Measurements from ENCODE around the gene CD48. TPM values are rescaled to one million over a fixed set of nuclear protein-coding genes. Genes with fewer than 3 reads are reported as not detected.

Gene CD48
- total and polyA plus RNA-seq, 4 donors: 2.5 to 10.0 (median 5.1) TPM

DNA sequence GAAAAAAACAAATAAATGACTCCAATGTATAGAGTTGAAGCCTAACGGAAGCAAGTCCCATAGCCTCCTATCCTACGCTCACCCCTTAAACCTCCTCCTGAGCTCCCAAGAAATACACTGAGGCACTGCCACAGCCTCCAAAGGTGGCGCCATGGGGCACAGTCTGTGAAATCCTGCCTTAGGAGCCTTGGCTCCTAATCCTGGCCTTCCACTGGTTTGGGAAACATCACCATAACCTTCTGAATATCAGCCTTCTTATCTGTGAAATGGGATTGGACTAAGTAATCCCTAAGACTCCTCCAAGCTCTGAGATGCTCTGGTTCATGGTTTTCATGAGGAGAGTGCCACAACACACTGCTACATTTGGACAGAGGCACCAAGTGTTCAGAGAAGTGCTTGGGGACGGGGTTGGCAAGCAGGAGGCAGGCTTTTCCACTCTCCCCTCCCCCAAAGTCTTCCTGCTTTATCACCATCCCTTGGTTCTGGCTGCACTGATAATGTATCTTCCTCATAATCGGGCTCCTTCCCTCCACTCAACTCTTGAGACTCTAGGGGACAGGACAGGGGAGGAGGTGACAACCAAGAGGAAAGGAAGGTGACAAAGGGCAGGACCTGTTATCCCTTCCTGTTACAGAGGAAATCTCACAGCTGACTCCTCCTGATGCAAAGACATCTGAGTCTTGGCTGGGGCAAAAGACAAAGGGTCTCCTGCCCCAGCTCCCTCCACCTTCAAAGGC is 30.2 kb upstream of the CD48 start (continued):
- no peak for TF ChIP-seq ZBTB33 (IDR thresholded peaks at IDR 0.05)
- TF ChIP-seq, protein P1, sequence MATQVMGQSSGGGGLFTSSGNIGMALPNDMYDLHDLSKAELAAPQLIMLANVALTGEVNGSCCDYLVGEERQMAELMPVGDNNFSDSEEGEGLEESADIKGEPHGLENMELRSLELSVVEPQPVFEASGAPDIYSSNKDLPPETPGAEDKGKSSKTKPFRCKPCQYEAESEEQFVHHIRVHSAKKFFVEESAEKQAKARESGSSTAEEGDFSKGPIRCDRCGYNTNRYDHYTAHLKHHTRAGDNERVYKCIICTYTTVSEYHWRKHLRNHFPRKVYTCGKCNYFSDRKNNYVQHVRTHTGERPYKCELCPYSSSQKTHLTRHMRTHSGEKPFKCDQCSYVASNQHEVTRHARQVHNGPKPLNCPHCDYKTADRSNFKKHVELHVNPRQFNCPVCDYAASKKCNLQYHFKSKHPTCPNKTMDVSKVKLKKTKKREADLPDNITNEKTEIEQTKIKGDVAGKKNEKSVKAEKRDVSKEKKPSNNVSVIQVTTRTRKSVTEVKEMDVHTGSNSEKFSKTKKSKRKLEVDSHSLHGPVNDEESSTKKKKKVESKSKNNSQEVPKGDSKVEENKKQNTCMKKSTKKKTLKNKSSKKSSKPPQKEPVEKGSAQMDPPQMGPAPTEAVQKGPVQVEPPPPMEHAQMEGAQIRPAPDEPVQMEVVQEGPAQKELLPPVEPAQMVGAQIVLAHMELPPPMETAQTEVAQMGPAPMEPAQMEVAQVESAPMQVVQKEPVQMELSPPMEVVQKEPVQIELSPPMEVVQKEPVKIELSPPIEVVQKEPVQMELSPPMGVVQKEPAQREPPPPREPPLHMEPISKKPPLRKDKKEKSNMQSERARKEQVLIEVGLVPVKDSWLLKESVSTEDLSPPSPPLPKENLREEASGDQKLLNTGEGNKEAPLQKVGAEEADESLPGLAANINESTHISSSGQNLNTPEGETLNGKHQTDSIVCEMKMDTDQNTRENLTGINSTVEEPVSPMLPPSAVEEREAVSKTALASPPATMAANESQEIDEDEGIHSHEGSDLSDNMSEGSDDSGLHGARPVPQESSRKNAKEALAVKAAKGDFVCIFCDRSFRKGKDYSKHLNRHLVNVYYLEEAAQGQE (IDR thresholded peaks at IDR 0.05): no peak
- TF ChIP-seq, protein P2, sequence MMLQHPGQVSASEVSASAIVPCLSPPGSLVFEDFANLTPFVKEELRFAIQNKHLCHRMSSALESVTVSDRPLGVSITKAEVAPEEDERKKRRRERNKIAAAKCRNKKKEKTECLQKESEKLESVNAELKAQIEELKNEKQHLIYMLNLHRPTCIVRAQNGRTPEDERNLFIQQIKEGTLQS (IDR thresholded peaks at IDR 0.05): no peak

GRCh38 chr1:160741092-160741501 is 29.5 kb upstream of the CD48 start:
- Histone ChIP-seq H3K27me3 (ENCODE audit: control insufficient read depth in 4 of 4, insufficient read depth in 4 of 4, low read length in 3 of 4) (no peaks in the 10 kb centered on the region), H3K9me3 (ENCODE audit: control insufficient read depth in 4 of 4, low read length in 3 of 4) (peaks cover 0 to 1% (median 0%) of the 10 kb centered on the region in 4 donors), H3K4me3 (ENCODE audit: low read depth in 1 of 3, low read length in 3 of 3) (no peak overlapping the region), H3K27ac (ENCODE audit: low read depth in 1 of 2, low read length in 2 of 2) (no peak overlapping the region), H3K9ac (ENCODE audit: low read depth in 1 of 2, low read length in 2 of 2) (no peak overlapping the region), H3K4me1 (ENCODE audit: control insufficient read depth in 4 of 4, insufficient read depth in 4 of 4, low read length in 3 of 4) (no peaks in the 10 kb centered on the region), H3K36me3 (ENCODE audit: control insufficient read depth in 4 of 4, insufficient read depth in 3 of 4, low read depth in 1 of 4, low read length in 3 of 4) (no peaks in the 10 kb centered on the region)
- WGBS: 87% methylated on average over 4 of the region's 4 CpGs
- DNase-seq (ENCODE audit: low spot score): no peak
- no peak for TF ChIP-seq RXRA (IDR thresholded peaks at IDR 0.05)
- no peak for TF ChIP-seq MAX (IDR thresholded peaks at IDR 0.05)
- no peak for TF ChIP-seq HNF4A (conservative IDR thresholded peaks at IDR 0.05)
- TF ChIP-seq, protein P2 (IDR thresholded peaks at IDR 0.05): no peak
- no peak for TF ChIP-seq RAD21 (IDR thresholded peaks at IDR 0.05)
- no peak for TF ChIP-seq FOXA2 (IDR thresholded peaks at IDR 0.05)
- TF ChIP-seq, protein P1 (IDR thresholded peaks at IDR 0.05): no peak
- TF ChIP-seq HNF4G (IDR thresholded peaks at IDR 0.05): no peak
- no peak for TF ChIP-seq FOXA1 (IDR thresholded peaks at IDR 0.05)
- TF ChIP-seq YY1 (IDR thresholded peaks at IDR 0.05): no peak
- no peak for TF ChIP-seq ZBTB33 (IDR thresholded peaks at IDR 0.05)
- TF ChIP-seq TAF1 (conservative IDR thresholded peaks at IDR 0.05): no peak
- TF ChIP-seq NR2F2 (IDR thresholded peaks at IDR 0.05): no peak
- TF ChIP-seq, protein P3, sequence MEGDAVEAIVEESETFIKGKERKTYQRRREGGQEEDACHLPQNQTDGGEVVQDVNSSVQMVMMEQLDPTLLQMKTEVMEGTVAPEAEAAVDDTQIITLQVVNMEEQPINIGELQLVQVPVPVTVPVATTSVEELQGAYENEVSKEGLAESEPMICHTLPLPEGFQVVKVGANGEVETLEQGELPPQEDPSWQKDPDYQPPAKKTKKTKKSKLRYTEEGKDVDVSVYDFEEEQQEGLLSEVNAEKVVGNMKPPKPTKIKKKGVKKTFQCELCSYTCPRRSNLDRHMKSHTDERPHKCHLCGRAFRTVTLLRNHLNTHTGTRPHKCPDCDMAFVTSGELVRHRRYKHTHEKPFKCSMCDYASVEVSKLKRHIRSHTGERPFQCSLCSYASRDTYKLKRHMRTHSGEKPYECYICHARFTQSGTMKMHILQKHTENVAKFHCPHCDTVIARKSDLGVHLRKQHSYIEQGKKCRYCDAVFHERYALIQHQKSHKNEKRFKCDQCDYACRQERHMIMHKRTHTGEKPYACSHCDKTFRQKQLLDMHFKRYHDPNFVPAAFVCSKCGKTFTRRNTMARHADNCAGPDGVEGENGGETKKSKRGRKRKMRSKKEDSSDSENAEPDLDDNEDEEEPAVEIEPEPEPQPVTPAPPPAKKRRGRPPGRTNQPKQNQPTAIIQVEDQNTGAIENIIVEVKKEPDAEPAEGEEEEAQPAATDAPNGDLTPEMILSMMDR (IDR thresholded peaks at IDR 0.05; ENCODE audit: low read depth, low read length, missing input control): no peak
- no peak for TF ChIP-seq SP1 (IDR thresholded peaks at IDR 0.05)

All from liver (tissue), 9 donors.